H4 (cell line): ENCODE measurements around the gene DIO2. TPM values are rescaled to one million over a fixed set of nuclear protein-coding genes. Genes with fewer than 3 reads are reported as not detected.

Experiments
- DNase-seq: peaks from one replicate; pipeline ENCODE4 v3.0.0-alpha.2; 2015; ENCODE audit warnings: low spot score
- total RNA-seq: library from RNA; depleted of rRNA; stranded (reverse); fragments of >200 nt; shearing (Covaris generic); gene quantifications from 2 replicates; pipeline ENCODE4 v1.2.3, GENCODE V29; 2014; rRNA removed

Gene DIO2
- total RNA-seq = 37.3 and 48.7 TPM in 2 replicates

DNA sequence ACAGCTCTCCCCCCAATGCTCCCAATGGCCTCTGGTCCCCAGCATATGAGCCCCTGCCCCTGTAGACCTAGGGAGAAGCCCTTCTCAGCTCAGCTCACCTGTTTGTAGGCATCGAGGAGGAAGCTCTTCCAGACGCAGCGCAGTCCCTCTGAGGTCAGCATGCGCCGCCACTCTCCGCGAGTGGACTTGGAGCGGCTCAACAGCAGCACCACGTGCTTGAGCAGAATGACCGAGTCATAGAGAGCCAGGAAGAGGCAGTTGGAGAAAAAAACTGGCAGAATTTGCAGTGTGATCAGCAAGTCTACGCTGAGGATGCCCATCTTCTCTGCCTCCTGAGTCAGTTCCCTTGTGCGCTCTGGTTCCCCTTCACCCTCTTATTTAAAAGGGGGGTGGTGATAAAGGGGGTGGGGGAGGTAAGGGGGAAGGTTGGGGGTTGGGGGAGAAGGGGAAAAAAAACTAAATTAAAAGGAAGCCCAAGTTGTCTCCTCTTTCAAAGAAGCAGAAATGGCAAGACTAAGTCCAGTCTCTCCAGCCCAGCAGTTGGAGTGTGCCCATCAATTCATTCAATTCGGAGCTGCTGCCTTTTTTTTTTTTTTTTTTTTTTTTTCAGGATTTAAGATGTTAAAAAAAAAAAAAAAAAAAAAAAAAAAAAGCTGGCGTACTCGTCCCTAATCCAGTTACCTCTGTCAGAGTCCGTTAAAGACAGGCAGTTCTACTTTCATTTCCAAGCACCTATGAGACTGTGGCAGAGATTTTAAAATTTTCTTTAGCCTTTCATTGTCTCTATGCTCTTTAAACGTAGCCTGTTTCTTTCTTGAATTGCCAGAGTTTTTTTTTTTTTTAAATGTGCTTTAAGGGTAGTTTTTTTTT lies at the start of gene DIO2:
Gene DIO2, minus strand, starts transcription at position 352 of the 870 bp plus-strand sequence. Its CDS starts 32 bp downstream, at position 320.
- DNase-seq = peak; percentile 78

DNA sequence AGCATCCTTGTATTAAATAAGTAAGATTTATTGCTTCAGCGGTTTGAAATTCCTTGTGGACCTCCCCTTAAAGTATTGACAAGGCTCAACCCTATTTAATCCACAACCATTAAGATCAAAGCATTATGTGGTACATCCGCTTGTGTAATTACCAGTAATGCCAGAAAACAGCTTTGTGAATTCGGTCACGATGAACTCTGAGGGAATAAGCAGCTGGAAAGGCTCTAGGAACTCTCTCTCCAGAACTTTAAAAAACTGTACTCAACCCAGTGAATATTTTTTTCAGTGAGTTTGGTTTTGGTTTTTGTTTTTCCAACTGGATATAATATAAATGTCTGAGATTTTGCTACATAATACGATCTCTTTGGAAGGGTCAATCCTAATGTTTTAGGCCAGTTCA lies 49.3 kb upstream of the DIO2 start:
- DNase-seq = no peak

DNA sequence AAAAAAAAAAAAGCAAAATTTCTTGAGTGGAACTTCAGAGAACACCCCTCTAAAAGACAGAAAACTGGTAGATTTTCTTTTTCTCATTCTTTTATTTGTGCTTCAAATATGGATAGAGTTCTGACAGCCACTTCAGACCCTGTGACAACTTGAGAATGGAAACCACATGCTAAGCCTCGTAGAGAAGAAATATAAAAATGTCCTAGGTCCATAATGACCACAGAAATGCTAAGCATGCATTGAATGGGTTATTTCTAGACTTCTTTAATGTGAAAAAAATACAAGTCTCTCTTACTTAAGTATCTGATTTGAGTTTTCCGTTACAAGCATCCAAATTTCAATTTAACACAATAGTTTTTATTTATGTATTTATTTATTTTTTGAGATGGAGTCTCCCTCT lies 28.3 kb upstream of the DIO2 start:
- no peak for DNase-seq

DNA sequence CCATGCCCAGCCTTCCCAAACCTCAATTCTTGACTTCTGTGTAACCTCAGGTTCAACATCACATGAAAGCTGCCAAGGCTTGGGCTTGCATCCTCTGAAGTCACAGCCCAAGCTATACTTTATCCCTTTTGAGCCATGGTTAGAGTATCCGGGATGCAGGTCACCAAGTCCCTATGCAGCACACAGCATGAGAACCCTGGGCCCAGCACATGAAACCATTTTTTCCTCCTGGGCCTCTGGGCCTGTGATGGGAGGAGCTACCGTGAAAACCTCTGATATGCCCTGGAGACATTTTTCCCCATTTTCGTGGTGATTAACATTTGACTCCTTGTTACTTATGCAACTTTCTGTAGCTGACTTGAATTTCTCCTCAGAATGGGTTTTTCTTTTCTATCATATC lies 25.8 kb upstream of the DIO2 start:
- DNase-seq = no peak

GRCh38 chr14:80233470-80234089 lies 22.3 kb upstream of the DIO2 start:
- DNase-seq = no peak

GRCh38 chr14:80231702-80232101 lies 20.4 kb upstream of the DIO2 start:
- DNase-seq = no peak

GRCh38 chr14:80223696-80224465 lies 12.6 kb upstream of the DIO2 start:
- no peak for DNase-seq

DNA sequence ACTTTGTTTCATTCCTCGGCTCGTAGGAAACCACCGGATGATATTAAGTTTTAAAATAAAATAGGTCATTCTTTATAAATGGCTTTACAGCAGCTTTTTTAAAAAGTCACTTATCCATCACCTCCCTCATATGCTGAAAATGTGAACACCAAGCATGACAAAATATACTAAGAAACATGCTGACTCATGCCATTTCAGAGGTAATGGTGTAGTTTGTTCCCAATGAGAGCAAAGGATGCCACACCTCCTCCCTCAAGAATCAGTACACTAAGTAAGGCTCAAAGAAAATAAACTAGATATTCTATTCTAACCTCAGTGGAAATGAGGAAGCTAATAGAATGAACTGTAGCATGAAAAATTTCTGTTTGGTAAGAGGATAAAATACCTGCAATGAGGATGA lies 5.5 kb upstream of the DIO2 start:
- peak; percentile 35 for DNase-seq

- DNase-seq = peak; percentile 80
Measured at GRCh38 chr14:80215756-80216581, 4.7 kb upstream of the DIO2 start.

DNA sequence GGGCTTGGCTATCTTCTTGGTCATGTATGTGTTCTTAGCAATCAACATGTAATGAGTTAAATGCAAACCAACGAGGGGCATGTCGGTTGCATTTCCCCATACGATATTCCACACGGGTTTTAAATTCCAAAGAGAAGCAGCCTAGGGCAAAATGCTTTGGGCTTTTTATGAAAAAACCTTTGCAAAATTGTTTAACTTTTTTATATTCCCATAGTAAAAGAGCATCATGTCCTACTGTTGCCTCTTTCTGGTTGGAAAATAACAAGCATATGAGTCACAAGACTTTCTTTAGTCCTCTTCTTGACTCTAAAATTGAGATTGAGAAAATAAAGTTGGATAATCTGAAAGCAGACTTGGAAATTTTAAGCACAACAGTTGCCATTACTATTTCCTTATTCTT lies 3.8 kb upstream of the DIO2 start:
- DNase-seq = no peak

DNA sequence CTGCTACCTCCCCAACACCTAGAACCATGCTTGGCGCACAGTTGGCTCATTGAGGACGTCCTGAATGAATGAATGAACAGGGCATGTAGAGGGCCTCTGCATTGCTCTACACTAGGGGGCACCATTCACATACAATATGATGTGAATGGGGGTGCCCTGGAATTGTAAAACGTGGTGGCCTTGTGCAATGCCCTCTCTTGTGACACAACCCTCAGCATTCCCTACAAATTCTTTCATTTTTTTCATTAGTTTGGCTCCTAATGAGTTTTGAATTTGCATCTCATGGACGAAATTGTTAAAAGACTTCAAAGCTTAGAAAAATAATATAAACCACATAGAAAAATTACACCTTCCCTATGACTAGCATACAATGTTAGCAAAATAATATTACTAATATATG lies 2.3 kb upstream of the DIO2 start:
- DNase-seq = peak; percentile 80

DNA sequence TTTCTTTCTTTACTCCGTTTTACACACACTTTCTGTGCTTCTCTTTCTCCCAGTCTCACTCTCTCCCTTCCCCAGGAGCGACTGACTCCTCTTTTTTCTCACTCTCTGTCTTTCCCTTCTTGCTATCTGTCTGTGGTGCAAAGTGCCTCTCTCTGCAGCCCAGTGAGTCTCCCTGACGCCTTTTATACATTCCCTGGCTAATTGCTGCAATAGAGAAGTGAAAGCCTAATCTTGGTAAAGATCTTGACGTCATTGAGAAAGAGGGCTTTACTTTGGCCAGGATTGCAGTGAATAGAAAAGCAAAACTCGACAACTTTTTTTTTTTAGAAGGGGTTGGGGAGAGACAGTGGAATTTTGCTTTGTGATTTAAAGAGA lies 706 bp upstream of the DIO2 start:
- DNase-seq = peak; percentile 82

GRCh38 chr14:80208461-80208860 lies 2.8 kb downstream of the DIO2 start:
- DNase-seq = peak; percentile 27

- no peak for DNase-seq
Measured at GRCh38 chr14:80206351-80207080, 4.8 kb downstream of the DIO2 start.

GRCh38 chr14:80202888-80203562 lies 8.3 kb downstream of the DIO2 start:
- DNase-seq = peak; percentile 46

DNA sequence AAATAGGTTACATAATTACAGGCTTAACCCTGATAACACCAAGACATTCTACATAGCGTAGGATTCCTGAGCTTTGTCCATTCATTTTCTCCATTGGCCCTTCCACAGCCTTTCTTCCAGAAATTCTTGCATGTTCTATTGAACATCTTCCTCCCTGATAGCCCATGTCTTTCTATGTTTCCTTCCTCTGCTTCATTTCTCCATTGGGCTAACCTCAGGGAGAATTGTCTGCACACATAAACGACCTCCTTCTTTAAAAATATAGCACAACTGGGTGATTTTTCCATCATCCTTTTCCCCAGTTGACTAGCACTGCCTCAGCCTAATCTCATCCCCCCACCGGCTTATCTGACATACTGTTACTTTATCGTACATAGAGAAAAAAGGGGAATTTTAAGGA lies 11.2 kb downstream of the DIO2 start:
- DNase-seq = no peak

DNA sequence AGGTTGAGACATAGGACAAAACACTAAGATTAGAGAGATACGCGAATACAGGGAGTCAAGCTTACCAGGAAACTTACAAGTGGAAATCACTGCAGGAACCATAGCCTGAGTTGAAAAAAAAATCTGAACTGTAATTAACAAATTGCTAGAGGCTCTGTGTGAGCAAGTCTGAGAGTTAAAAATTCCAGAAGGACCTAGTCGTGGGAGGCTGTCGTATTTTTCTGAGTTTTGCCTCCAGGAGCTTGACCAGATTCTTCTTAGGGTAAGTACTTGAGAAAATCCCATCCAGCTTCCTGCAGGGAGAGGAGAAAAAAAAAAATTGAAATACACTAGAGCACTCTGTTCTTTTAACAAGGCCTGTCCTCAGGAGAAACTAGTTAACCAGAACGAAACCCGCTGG lies 22.7 kb downstream of the DIO2 start:
- DNase-seq = no peak

DNA sequence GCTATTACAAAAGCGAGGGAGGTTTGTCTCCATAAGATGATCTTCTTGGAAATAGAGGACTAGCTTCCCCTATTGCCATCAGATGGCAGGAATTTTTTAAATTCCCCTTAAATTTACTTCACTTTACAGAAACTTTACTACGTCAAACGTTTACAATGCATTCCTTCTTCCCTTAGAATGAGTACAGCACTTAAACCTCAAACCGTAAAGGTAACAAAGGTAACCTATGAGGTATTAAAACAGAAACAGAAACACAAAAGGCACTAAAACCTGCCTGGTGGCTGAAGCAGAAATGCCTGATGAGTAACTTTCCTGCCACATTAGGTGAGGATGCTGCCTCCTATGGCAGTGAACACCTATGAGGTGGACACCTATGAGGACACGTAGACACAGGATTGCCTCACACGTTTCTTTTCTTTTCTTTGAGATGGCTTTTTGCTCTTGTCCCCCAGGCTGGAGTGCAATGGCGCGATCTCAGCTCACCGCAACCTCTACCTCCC lies 25.0 kb downstream of the DIO2 start:
- DNase-seq = no peak

GRCh38 chr14:80176893-80177292 lies 34.4 kb downstream of the DIO2 start:
- DNase-seq = no peak

- no peak for DNase-seq
Measured at GRCh38 chr14:80172375-80173051, 38.8 kb downstream of the DIO2 start.
